Tibial artery (tissue), 4 donors: ENCODE data around the gene SMAD6.

Experiments used
- DNase-seq, 2 donors: peaks; one replicate each; pipeline ENCODE4 v3.0.0-alpha.2; 2019
- H3K27ac ChIP-seq, 2 donors: fragments of 200-600 bp; sonication (generic) in 1 of 2; 1 replicate in 1 of 2; 2 replicates in 1 of 2; pipeline ENCODE4 v1.5.1; 2018 to 2019; ENCODE audit warnings: mild to moderate bottlenecking in 1 of 2
- H3K27me3 ChIP-seq, 2 donors: fragments of 200-600 bp; sonication (generic) in 1 of 2; one replicate each; pipeline versions ENCODE4 v1.5.1 to v1.6.0; 2016 to 2019
- H3K36me3 ChIP-seq, 3 donors: fragments of 200-600 bp; sonication (generic) in 2 of 3; one replicate each; pipeline ENCODE4 v1.5.1; 2016 to 2019; ENCODE audit warnings: mild to moderate bottlenecking in 2 of 3
- H3K4me1 ChIP-seq, 4 donors: fragments of 200-600 bp; sonication (generic) in 2 of 4; 1 replicate in 3 of 4; 2 replicates in 1 of 4; pipeline ENCODE4 v1.5.1; 2016 to 2019
- H3K4me3 ChIP-seq, 2 donors: fragments of 200-600 bp; sonication (generic) in 1 of 2; 1 replicate in 1 of 2; 2 replicates in 1 of 2; pipeline ENCODE4 v1.5.1; 2018 to 2019; ENCODE audit warnings: mild to moderate bottlenecking in 2 of 2
- H3K9me3 ChIP-seq, 3 donors: fragments of 200-600 bp; sonication (generic) in 1 of 3; one replicate each; pipeline ENCODE4 v1.5.1; 2016 to 2019
- CTCF ChIP-seq, 2 experiments: fragments of 200-600 bp in 1 of 2; fragments of 450-650 bp in 1 of 2; IDR thresholded peaks; one replicate each; pipeline ENCODE4 v1.5.1; 2017 to 2019; ENCODE audit warnings: antibody characterized with exemption in 2 of 2, mild to moderate bottlenecking in 1 of 2, moderate library complexity in 1 of 2
- intact Hi-C: fragments of 100-400 bp; cut with DNase I; formaldehyde crosslinking; loops from one replicate; pipeline ENCODE4 v1.15.0; 2023; ENCODE audit warnings: low total_unique reads

The SMAD6 gene

DNA sequence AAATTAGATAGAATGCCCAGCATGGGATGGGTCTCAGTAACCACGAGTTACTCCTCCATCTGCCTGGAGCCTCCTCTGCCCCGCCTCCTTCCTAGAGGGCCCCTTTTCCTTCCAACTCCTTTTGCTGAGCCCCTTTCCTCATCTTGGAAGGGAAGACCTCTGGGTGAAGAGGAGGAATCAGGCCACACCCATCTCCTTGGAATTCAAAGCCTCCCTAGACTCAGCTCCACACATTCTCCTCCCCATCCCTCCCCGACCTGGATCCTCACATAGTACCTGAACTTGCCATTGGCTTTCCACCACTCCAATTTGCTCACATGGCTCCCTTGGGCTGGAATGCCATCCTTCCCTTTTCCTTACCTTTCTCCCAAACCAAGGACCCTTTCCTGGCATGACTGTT lies 128.8 kb downstream of the SMAD6 start:
- H3K4me1 ChIP-seq: no peaks in the 10 kb centered on the region
- peak in 1 of 2 donors; percentile 46 for DNase-seq
- no peak overlapping the region for H3K4me3 ChIP-seq
- no peaks in the 10 kb centered on the region for H3K9me3 ChIP-seq
- no peaks in the 10 kb centered on the region for H3K36me3 ChIP-seq
- intact Hi-C loops: no loop called here
- H3K27me3 ChIP-seq: no peaks in the 10 kb centered on the region
- no peak for TF ChIP-seq CTCF (IDR thresholded peaks at IDR 0.05)
- no peak overlapping the region for H3K27ac ChIP-seq

GRCh38 chr15:66831289-66831688 lies 129.3 kb downstream of the SMAD6 start:
- H3K27me3 ChIP-seq: no peaks in the 10 kb centered on the region
- no peak overlapping the region for H3K27ac ChIP-seq
- H3K9me3 ChIP-seq: no peaks in the 10 kb centered on the region
- no peaks in the 10 kb centered on the region for H3K36me3 ChIP-seq
- no peak for TF ChIP-seq CTCF (IDR thresholded peaks at IDR 0.05)
- intact Hi-C loops: no loop called here
- H3K4me3 ChIP-seq: no peak overlapping the region
- no peaks in the 10 kb centered on the region for H3K4me1 ChIP-seq
- no peak for DNase-seq

DNA sequence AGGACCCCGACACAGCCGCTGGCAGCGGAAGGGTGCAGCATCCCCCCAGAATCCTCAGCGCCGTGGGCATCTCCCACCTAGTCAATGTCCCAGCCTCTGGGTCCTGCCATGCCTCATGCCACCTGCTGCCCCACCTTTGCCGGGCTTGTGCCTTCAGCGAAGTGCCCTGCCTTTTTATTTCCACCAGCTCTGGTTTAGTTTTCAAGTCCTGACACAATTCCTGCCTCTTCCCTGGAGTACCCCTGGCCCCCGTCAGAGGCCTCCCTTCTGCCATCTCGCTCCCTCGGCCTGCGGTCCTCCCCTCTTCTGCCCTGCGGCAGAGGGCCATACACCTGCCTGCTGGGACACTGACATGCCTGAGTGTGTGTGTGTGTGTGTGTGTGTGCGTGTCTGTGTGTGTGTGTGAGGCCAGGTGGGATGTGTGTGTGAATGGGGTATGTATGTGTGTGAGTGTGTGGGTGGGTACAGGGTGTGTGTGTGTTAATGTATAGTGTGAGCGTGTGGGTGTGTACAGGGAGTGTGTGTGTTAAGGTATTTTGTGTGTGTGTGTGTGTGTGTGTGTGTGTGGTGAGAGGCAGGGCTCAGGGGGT lies 129.9 kb downstream of the SMAD6 start:
- Histone ChIP-seq H3K9me3 (no peaks in the 10 kb centered on the region), H3K4me3 (no peak overlapping the region), H3K36me3 (no peaks in the 10 kb centered on the region), H3K27me3 (no peaks in the 10 kb centered on the region), H3K4me1 (no peaks in the 10 kb centered on the region), H3K27ac (no peak overlapping the region)
- intact Hi-C loops: no loop called here
- no peak for TF ChIP-seq CTCF (IDR thresholded peaks at IDR 0.05)
- peak in 1 of 2 donors; percentile 56 for DNase-seq
